ENCODE results near the gene MRGPRG. TPM values are rescaled to one million over a fixed set of nuclear protein-coding genes. Genes with fewer than 3 reads are reported as not detected.

The MRGPRG gene
- polyA plus RNA-seq, 1 donor (not counting 4 experiments of a cell fraction or from before 2014, with no cell fraction given): not detected

DNA sequence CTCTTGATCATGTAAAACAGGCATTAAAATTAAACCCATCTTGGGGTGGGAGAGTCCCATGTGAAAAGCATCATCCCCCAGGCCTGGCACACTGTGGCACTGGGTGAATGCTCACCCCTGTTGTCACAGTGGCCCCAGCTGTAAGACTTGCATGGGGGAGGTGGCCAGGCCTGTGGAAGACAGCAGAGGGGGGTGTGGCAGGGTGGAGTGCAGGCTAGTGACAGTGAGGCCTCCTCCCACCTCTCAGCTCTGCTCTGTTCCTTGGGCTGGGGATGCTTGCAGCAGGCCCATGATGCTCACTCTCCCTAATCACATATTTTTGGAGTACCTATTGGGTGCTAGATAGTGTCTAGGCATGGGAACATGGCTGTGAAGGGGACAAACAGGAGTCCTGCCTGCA, 43.4 kb downstream of the MRGPRG start:
- dilution Hi-C loops (cut with MboI; ENCODE audit: extremely low pct_ligation_motif_present, low sequenced_read_pairs): no loop called here

DNA sequence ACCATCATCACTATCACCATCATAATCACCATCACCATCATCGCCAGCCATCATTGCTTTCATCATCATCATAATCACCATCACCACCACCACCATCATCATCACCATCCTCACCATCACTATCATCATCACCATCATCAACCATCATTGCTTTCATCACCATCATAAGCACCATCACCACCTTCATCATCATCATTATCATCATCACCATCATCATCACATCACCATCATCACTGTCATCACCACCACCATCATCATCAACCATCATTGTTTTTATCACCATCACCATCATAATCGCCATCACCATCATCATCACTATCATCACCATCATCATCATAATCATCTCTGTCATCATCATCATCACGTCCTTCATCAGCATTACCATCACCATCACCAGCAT, 44.2 kb downstream of the MRGPRG start:
- Histone ChIP-seq H2AFZ (ENCODE audit: control insufficient read depth, low read length) (no peak overlapping the region), H3K9me3 (ENCODE audit: control insufficient read depth, low read depth, low read length) (peaks cover 4% of the 10 kb centered on the region), H4K20me1 (ENCODE audit: control insufficient read depth, extremely low read depth, insufficient read depth, low read length) (no peaks in the 10 kb centered on the region), H3K36me3 (ENCODE audit: control insufficient read depth in 2 of 2, extremely low read depth in 1 of 2, insufficient read depth in 2 of 2, low read length in 2 of 2) (no peaks in the 10 kb centered on the region), H3K4me2 (ENCODE audit: control insufficient read depth, extremely low read depth, insufficient read depth, low read depth, low read length) (no peak overlapping the region), H3K9ac (ENCODE audit: control insufficient read depth, extremely low read depth, insufficient read depth, low read length) (no peak overlapping the region), H3K4me3 (ENCODE audit: control insufficient read depth in 2 of 3, extremely low read depth in 1 of 3, insufficient read depth in 2 of 3, low read depth in 1 of 3, low read length in 3 of 3) (no peak overlapping the region), H3K4me1 (ENCODE audit: control insufficient read depth, extremely low read depth, insufficient read depth, low read length) (peaks cover 7% of the 10 kb centered on the region), H3K27me3 (ENCODE audit: control insufficient read depth, extremely low read depth, insufficient read depth, low read length) (peaks cover 22% of the 10 kb centered on the region), H3K9me1 (ENCODE audit: control insufficient read depth, extremely low read depth, insufficient read depth, low read length) (no peaks in the 10 kb centered on the region), H3K79me2 (ENCODE audit: control insufficient read depth, insufficient read depth, low read length) (no peaks in the 10 kb centered on the region), H3K27ac (ENCODE audit: control insufficient read depth, insufficient read depth, low read length) (no peak overlapping the region)
- FAIRE-seq (no peak), DNase-seq (ENCODE audit: low read depth, low spot score) (no peak)
- dilution Hi-C loops (cut with MboI; ENCODE audit: extremely low pct_ligation_motif_present, low sequenced_read_pairs): no loop called here
- no peak for TF ChIP-seq EZH2 (IDR thresholded peaks at IDR 0.05; ENCODE audit: low read length)
- TF ChIP-seq, protein P1, sequence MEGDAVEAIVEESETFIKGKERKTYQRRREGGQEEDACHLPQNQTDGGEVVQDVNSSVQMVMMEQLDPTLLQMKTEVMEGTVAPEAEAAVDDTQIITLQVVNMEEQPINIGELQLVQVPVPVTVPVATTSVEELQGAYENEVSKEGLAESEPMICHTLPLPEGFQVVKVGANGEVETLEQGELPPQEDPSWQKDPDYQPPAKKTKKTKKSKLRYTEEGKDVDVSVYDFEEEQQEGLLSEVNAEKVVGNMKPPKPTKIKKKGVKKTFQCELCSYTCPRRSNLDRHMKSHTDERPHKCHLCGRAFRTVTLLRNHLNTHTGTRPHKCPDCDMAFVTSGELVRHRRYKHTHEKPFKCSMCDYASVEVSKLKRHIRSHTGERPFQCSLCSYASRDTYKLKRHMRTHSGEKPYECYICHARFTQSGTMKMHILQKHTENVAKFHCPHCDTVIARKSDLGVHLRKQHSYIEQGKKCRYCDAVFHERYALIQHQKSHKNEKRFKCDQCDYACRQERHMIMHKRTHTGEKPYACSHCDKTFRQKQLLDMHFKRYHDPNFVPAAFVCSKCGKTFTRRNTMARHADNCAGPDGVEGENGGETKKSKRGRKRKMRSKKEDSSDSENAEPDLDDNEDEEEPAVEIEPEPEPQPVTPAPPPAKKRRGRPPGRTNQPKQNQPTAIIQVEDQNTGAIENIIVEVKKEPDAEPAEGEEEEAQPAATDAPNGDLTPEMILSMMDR (optimal IDR thresholded peaks at IDR 0.05 in 1 of 3, IDR thresholded peaks at IDR 0.05 in 1 of 3, conservative IDR thresholded peaks at IDR 0.05 in 1 of 3; ENCODE audit: extremely low read depth in 1 of 3, insufficient read depth in 2 of 3, low read length in 3 of 3): no peak

More for the DNA sequence above, 43.4 kb downstream of the MRGPRG start:
- no peak for FAIRE-seq
- peaks cover 16% of the 10 kb centered on the region for H3K27me3 ChIP-seq (ENCODE audit: control insufficient read depth, extremely low read depth, insufficient read depth, low read length)
- no peak overlapping the region for H2AFZ ChIP-seq (ENCODE audit: control insufficient read depth, low read length)
- no peak overlapping the region for H3K4me2 ChIP-seq (ENCODE audit: control insufficient read depth, extremely low read depth, insufficient read depth, low read depth, low read length)
- H3K4me3 ChIP-seq (ENCODE audit: control insufficient read depth in 2 of 3, extremely low read depth in 1 of 3, insufficient read depth in 2 of 3, low read depth in 1 of 3, low read length in 3 of 3): no peak overlapping the region
- H3K79me2 ChIP-seq (ENCODE audit: control insufficient read depth, insufficient read depth, low read length): no peaks in the 10 kb centered on the region
- H3K9me1 ChIP-seq (ENCODE audit: control insufficient read depth, extremely low read depth, insufficient read depth, low read length): no peaks in the 10 kb centered on the region
- TF ChIP-seq EZH2 (IDR thresholded peaks at IDR 0.05; ENCODE audit: low read length): no peak
- TF ChIP-seq, protein P1 (optimal IDR thresholded peaks at IDR 0.05 in 1 of 3, IDR thresholded peaks at IDR 0.05 in 1 of 3, conservative IDR thresholded peaks at IDR 0.05 in 1 of 3; ENCODE audit: extremely low read depth in 1 of 3, insufficient read depth in 2 of 3, low read length in 3 of 3): no peak
- no peaks in the 10 kb centered on the region for H4K20me1 ChIP-seq (ENCODE audit: control insufficient read depth, extremely low read depth, insufficient read depth, low read length)
- H3K9me3 ChIP-seq (ENCODE audit: control insufficient read depth, low read depth, low read length): peaks cover 4% of the 10 kb centered on the region
- DNase-seq (ENCODE audit: low read depth, low spot score): no peak
- H3K27ac ChIP-seq (ENCODE audit: control insufficient read depth, insufficient read depth, low read length): no peak overlapping the region
- no peak overlapping the region for H3K9ac ChIP-seq (ENCODE audit: control insufficient read depth, extremely low read depth, insufficient read depth, low read length)
- no peaks in the 10 kb centered on the region for H3K36me3 ChIP-seq (ENCODE audit: control insufficient read depth in 2 of 2, extremely low read depth in 1 of 2, insufficient read depth in 2 of 2, low read length in 2 of 2)
- H3K4me1 ChIP-seq (ENCODE audit: control insufficient read depth, extremely low read depth, insufficient read depth, low read length): no peaks in the 10 kb centered on the region

All from keratinocyte (primary cell).